Esophagus squamous epithelium (tissue), 5 donors: ENCODE results near the gene RUNX1. TPM values are rescaled to one million over a fixed set of nuclear protein-coding genes. Genes with fewer than 3 reads are reported as not detected.

ENCODE experiments used
- DNase-seq: peaks from one replicate; lab custom pipeline; 2025; lab: John Stamatoyannopoulos, UW
- H3K27ac ChIP-seq, 4 donors: fragments of 200-600 bp; sonication (generic); one replicate each; pipeline ENCODE4 v1.5.1; 2016 to 2019; ENCODE audit warnings: mild to moderate bottlenecking in 1 of 4
- H3K27me3 ChIP-seq, 4 donors: fragments of 200-600 bp; sonication (generic); 1 replicate in 3 of 4; 2 replicates in 1 of 4; pipeline versions ENCODE4 v1.5.1 to v1.6.0; 2017 to 2021; ENCODE audit warnings: antibody characterized with exemption in 1 of 4
- H3K36me3 ChIP-seq, 3 donors: fragments of 200-600 bp; sonication (generic); one replicate each; pipeline ENCODE4 v1.5.1; 2016 to 2019
- H3K4me1 ChIP-seq, 3 donors: fragments of 200-600 bp; sonication (generic); one replicate each; pipeline ENCODE4 v1.5.1; 2017 to 2019
- H3K4me3 ChIP-seq, 4 donors: fragments of 200-600 bp; sonication (generic); 1 replicate in 3 of 4; 2 replicates in 1 of 4; pipeline ENCODE4 v1.5.1; 2016 to 2019; ENCODE audit warnings: mild to moderate bottlenecking in 2 of 4, moderate library complexity in 1 of 4
- H3K9me3 ChIP-seq, 3 donors: fragments of 200-600 bp; sonication (generic); one replicate each; pipeline ENCODE4 v1.5.1; 2016 to 2019
- CTCF ChIP-seq, 6 experiments: fragments of 450-650 bp in 4 of 6; fragments of 200-600 bp in 2 of 6; sonication (generic) in 2 of 6; IDR thresholded peaks; one replicate each; pipeline ENCODE4 v1.5.1; 2016 to 2019; ENCODE audit warnings: antibody characterized with exemption in 6 of 6, mild to moderate bottlenecking in 4 of 6, moderate library complexity in 4 of 6
- POLR2A ChIP-seq, 4 donors: fragments of 450-650 bp; IDR thresholded peaks; one replicate each; pipeline ENCODE4 v1.6.1; 2017; ENCODE audit warnings: antibody characterized with exemption in 4 of 4, mild to moderate bottlenecking in 4 of 4, moderate library complexity in 3 of 4
- WGBS, 2 donors: methylation state at CpG; one replicate each; pipeline ENCODE4 v1.1.5; 2018; 5-methylcytosine and 5-hydroxymethylcytosine counted together
- intact Hi-C: fragments of 100-400 bp; cut with DNase I; formaldehyde crosslinking; loops from one replicate; pipeline ENCODE4 v1.15.0; 2022
- total RNA-seq, 4 donors: library from RNA; depleted of rRNA; stranded (reverse); fragments of >200 nt; gene quantifications; one replicate each; pipeline ENCODE4 v1.1.0, GENCODE V29; 2016
- donor health status: DM: yes; HTN: yes; CAD: no.

The RUNX1 gene
- total RNA-seq, 4 donors from 2014 or later, result 8.2 to 25.4 (median 18.3) TPM

- intact Hi-C loops, result no loop called here
- WGBS, 2 donors, result 41 to 47% methylated on average over 3 of the region's 3 CpGs
- Histone ChIP-seq H3K27me3 (peaks cover 0 to 4% (median 0%) of the 10 kb centered on the region in 4 donors), H3K4me1 (no peaks in the 10 kb centered on the region), H3K9me3 (no peaks in the 10 kb centered on the region), H3K27ac (no peak overlapping the region), H3K36me3 (no peaks in the 10 kb centered on the region), H3K4me3 (no peak overlapping the region)
- no peak for TF ChIP-seq CTCF (IDR thresholded peaks at IDR 0.05)
- no peak for TF ChIP-seq POLR2A (IDR thresholded peaks at IDR 0.05)
- no peak for DNase-seq
These were observed 37.4 kb downstream of the RUNX1 start for GRCh38 chr21:35011681-35012080.

GRCh38 chr21:35010447-35010846 is 38.7 kb downstream of the RUNX1 start:
- Histone ChIP-seq H3K36me3 (no peaks in the 10 kb centered on the region), H3K27me3 (peaks cover 0 to 4% (median 0%) of the 10 kb centered on the region in 4 donors), H3K9me3 (no peaks in the 10 kb centered on the region), H3K4me3 (no peak overlapping the region), H3K27ac (no peak overlapping the region), H3K4me1 (no peaks in the 10 kb centered on the region)
- WGBS, 2 donors, result 49 to 51% methylated on average over 5 of the region's 5 CpGs
- intact Hi-C loops, result no loop called here
- DNase-seq, result no peak
- TF ChIP-seq POLR2A (IDR thresholded peaks at IDR 0.05) (no peak), CTCF (IDR thresholded peaks at IDR 0.05) (no peak)

GRCh38 chr21:35007348-35007747 is 41.8 kb downstream of the RUNX1 start:
- no peaks in the 10 kb centered on the region for H3K4me1 ChIP-seq
- DNase-seq, result no peak
- no peaks in the 10 kb centered on the region for H3K36me3 ChIP-seq
- no peak overlapping the region for H3K27ac ChIP-seq
- 78 to 79% methylated on average over 4 of the region's 4 CpGs for WGBS, 2 donors
- no peaks in the 10 kb centered on the region for H3K27me3 ChIP-seq
- no peak for TF ChIP-seq POLR2A (IDR thresholded peaks at IDR 0.05)
- no peak for TF ChIP-seq CTCF (IDR thresholded peaks at IDR 0.05)
- H3K9me3 ChIP-seq, result no peaks in the 10 kb centered on the region
- intact Hi-C loops, result no loop called here
- H3K4me3 ChIP-seq, result no peak overlapping the region

- no peaks in the 10 kb centered on the region for H3K27me3 ChIP-seq
- WGBS, 2 donors, result 81 to 83% methylated on average over 2 to 3 of the region's 3 CpGs
- TF ChIP-seq CTCF (IDR thresholded peaks at IDR 0.05), result no peak
- no peak for TF ChIP-seq POLR2A (IDR thresholded peaks at IDR 0.05)
- H3K27ac ChIP-seq, result no peak overlapping the region
- DNase-seq, result no peak
- no peaks in the 10 kb centered on the region for H3K9me3 ChIP-seq
- intact Hi-C loops, result no loop called here
- H3K36me3 ChIP-seq, result no peaks in the 10 kb centered on the region
- no peak overlapping the region for H3K4me3 ChIP-seq
- no peaks in the 10 kb centered on the region for H3K4me1 ChIP-seq
These were observed 42.3 kb downstream of the RUNX1 start for GRCh38 chr21:35006771-35007170.

GRCh38 chr21:35006248-35006647 is 42.9 kb downstream of the RUNX1 start:
- Histone ChIP-seq H3K27me3 (no peaks in the 10 kb centered on the region), H3K27ac (no peak overlapping the region), H3K4me1 (no peaks in the 10 kb centered on the region), H3K9me3 (no peaks in the 10 kb centered on the region), H3K4me3 (no peak overlapping the region), H3K36me3 (no peaks in the 10 kb centered on the region)
- intact Hi-C loops, result no loop called here
- 93 to 96% methylated on average over 3 of the region's 3 CpGs for WGBS, 2 donors
- no peak for TF ChIP-seq POLR2A (IDR thresholded peaks at IDR 0.05)
- no peak for TF ChIP-seq CTCF (IDR thresholded peaks at IDR 0.05)
- DNase-seq, result no peak
